ENCODE data around the gene GPRC5A. TPM values are rescaled to one million over a fixed set of nuclear protein-coding genes. Genes with fewer than 3 reads are reported as not detected.

Gene GPRC5A
- total and polyA plus RNA-seq, 2 of the 13 experiments (the other 11 are each of a cell fraction or from before 2014, with no cell fraction given): 0.27 to 3.0 TPM

GRCh38 chr12:12939888-12940287 is 48.5 kb downstream of the GPRC5A start (continued):
- TF ChIP-seq, protein P1, sequence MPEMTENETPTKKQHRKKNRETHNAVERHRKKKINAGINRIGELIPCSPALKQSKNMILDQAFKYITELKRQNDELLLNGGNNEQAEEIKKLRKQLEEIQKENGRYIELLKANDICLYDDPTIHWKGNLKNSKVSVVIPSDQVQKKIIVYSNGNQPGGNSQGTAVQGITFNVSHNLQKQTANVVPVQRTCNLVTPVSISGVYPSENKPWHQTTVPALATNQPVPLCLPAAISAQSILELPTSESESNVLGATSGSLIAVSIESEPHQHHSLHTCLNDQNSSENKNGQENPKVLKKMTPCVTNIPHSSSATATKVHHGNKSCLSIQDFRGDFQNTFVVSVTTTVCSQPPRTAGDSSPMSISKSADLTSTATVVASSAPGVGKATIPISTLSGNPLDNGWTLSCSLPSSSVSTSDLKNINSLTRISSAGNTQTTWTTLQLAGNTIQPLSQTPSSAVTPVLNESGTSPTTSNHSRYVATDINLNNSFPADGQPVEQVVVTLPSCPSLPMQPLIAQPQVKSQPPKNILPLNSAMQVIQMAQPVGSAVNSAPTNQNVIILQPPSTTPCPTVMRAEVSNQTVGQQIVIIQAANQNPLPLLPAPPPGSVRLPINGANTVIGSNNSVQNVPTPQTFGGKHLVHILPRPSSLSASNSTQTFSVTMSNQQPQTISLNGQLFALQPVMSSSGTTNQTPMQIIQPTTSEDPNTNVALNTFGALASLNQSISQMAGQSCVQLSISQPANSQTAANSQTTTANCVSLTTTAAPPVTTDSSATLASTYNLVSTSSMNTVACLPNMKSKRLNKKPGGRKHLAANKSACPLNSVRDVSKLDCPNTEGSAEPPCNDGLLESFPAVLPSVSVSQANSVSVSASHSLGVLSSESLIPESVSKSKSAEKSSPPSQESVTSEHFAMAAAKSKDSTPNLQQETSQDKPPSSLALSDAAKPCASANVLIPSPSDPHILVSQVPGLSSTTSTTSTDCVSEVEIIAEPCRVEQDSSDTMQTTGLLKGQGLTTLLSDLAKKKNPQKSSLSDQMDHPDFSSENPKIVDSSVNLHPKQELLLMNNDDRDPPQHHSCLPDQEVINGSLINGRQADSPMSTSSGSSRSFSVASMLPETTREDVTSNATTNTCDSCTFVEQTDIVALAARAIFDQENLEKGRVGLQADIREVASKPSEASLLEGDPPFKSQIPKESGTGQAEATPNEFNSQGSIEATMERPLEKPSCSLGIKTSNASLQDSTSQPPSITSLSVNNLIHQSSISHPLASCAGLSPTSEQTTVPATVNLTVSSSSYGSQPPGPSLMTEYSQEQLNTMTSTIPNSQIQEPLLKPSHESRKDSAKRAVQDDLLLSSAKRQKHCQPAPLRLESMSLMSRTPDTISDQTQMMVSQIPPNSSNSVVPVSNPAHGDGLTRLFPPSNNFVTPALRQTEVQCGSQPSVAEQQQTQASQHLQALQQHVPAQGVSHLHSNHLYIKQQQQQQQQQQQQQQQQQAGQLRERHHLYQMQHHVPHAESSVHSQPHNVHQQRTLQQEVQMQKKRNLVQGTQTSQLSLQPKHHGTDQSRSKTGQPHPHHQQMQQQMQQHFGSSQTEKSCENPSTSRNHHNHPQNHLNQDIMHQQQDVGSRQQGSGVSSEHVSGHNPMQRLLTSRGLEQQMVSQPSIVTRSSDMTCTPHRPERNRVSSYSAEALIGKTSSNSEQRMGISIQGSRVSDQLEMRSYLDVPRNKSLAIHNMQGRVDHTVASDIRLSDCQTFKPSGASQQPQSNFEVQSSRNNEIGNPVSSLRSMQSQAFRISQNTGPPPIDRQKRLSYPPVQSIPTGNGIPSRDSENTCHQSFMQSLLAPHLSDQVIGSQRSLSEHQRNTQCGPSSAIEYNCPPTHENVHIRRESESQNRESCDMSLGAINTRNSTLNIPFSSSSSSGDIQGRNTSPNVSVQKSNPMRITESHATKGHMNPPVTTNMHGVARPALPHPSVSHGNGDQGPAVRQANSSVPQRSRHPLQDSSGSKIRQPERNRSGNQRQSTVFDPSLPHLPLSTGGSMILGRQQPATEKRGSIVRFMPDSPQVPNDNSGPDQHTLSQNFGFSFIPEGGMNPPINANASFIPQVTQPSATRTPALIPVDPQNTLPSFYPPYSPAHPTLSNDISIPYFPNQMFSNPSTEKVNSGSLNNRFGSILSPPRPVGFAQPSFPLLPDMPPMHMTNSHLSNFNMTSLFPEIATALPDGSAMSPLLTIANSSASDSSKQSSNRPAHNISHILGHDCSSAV (CRISPR knock-in tag; IDR thresholded peaks at IDR 0.05; ENCODE audit: borderline replicate concordance): no peak
- TF ChIP-seq ZNF775 (CRISPR knock-in tag; IDR thresholded peaks at IDR 0.05; ENCODE audit: borderline replicate concordance) (no peak), MLXIP (CRISPR knock-in tag; IDR thresholded peaks at IDR 0.05; ENCODE audit: borderline replicate concordance) (no peak), NCOA1 (CRISPR knock-in tag; IDR thresholded peaks at IDR 0.05) (no peak), ZBTB39 (CRISPR knock-in tag; IDR thresholded peaks at IDR 0.05) (no peak)
